ENCODE data around the gene XPNPEP3. TPM values are rescaled to one million over a fixed set of nuclear protein-coding genes. Genes with fewer than 3 reads are reported as not detected.

Gene XPNPEP3
- 7.3 to 12.4 TPM (median 9.0 TPM) in 5 replicates for total RNA-seq (2022; extraction: Qiagen RNA extraction; ENCODE audit: low read depth)

DNA sequence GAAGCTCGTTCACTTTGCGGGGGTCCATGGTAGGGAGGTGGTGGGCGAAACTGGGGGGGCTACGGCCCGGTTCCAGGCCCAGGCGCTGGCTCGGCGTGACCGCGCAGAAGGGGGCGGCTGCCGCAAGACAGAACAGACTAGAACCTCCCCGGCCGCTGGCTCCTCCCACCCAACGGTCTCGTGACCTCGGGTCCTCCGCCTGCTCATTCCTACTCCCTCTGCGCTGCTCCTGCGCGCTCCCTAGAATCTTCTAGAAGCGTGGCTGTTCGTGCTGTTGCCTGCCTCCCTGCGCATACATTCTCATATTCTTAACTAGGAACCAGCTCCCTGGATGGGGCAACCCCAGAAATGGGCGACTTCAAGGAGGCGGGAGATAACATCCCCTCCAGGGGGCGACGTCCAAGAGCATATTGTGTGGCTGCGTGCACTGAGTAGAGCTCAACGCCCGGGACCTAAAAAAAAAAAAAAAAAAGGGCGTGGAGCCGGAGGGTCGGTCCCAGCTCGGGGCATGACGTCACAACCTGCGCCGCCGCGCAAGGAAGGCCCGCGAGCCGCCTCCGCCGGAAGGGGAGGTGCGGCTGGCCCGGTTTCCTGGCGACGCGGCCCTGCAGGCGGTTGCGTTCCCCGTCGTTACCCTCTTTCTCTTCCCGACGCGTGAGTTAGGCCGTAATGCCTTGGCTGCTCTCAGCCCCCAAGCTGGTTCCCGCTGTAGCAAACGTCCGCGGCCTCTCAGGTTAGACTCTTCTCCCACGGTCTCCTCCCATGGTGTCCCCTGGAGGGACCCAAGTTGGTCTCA, at the start of gene XPNPEP3, which contains the start of gene ST13:
XPNPEP3 (plus strand) TSS at position 636 of the 796 bp plus-strand sequence; CDS start at position 670, 34 bp downstream.
ST13 (minus strand) TSS at position 127 of the 796 bp plus-strand sequence; CDS start at position 28, 99 bp downstream.

DNA sequence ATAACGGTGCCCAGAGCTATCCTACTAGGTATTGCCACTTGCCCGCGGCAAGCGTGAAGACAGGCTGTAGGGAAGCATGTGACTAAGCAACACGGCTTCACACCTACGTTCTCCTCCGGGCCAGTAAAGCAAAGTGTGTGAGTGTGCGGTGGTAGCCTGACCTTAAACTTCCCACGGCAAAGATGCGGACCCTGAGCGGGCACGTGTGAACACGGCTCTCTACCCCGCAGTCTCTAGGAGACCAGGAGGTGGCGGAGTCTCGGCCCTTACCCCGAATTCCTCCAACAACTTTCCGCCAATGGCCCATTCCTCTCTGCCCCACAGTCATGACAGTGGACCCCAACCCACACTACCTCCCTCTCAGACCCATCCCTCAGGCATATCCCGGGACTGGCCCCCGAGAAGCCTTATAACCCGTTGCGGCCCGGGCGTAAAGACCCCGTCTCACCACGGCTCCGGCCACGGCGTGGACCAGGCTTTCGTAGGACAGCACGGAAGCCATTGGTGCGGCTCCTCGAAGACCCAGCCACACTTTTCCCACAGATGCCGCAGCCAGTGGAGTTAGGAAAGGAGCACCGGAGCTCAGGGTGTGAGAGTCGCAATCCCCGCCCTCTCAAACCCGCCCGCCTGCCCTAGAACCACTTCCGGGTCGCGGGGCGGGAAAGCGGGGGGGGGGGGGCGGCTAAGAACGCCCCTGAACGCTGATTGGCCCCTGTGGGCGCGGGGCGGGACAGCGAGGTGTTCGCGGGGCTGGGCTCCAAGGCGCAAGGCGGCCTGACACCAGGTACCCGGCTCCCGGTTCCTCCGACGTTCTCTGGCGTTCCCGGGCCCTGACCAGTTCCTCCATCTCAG, 38.0 kb upstream of the XPNPEP3 start, which contains the start of gene SLC25A17:
SLC25A17 (minus strand) TSS at position 600 of the 852 bp plus-strand sequence; CDS start at position 502, 98 bp downstream.

DNA sequence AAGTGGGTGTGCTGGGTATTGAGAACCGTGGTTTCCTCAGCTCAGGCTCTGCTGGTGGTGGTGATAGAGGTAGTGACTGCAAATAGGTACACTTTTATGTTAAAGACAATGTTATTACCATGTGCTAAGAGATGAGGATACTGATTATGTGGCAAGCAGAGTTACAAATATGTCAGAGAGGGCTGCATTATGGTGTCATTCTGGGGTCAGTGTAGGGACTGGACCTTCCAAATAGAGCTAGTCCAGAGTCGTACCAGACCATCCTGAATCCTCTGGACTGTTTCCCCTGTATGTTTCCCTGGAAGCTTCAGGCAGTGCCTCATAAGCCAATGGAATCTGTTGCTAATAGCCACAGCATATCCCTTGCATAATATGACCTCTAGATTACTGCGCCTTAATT, 5.1 kb downstream of the XPNPEP3 start, which contains the start of gene DNAJB7:
DNAJB7 (minus strand) TSS at position 101 of the 400 bp plus-strand sequence. CDS start 119 bp downstream, outside the sequence.

DNA sequence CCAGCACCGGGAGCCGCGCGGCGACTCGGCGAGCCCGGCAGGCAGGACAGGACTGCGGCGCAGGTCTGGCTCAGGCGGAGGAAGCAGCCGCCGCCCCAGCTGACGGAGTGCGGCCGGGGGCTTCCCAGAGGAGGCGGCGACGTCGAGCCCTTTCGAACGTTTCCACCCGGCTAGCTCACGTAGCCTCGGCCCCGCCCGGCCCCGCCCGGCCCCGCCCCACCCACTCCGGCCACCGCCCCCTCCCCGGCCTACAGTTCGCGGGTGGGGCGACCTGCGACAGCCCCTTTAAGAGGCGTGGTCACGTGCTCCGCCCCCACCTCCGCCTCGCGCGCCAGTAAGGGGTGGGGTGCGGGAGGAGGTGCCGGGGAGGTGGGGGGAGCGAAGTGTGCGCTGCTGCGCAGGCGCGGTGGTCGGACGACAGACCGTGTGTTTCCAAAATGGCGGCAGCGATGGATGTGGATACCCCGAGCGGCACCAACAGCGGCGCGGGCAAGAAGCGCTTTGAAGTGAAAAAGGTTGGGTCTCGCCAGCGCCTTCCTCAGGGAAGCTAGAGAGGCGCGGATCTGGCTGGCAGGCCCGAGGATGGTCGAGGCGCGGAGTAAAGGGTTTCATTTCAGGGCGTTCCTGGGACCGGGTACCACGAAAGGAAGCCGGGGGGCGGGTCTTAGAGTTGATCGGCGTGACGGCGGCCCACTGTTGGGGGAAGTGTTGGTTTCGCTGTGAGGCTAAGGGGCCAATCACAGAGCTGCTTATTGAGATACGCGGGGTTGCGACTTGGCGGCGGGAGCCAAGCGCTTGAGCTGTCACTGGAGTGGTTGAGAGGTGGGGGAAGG, 94.2 kb downstream of the XPNPEP3 start, which contains the start of gene RBX1:
RBX1 (plus strand) TSS at position 417 of the 833 bp plus-strand sequence; CDS start at position 438, 21 bp downstream.

Other genes with a start within 250 kb of the XPNPEP3 start
- gene MRTFA, start 220.4 kb upstream of the XPNPEP3 start, total RNA-seq (2022; extraction: Qiagen RNA extraction; ENCODE audit: low read depth) = 31.5 to 45.7 TPM (median 39.5 TPM) in 5 replicates
- gene MCHR1, start 177.7 kb upstream of the XPNPEP3 start, total RNA-seq (2022; extraction: Qiagen RNA extraction; ENCODE audit: low read depth) = not detected in 5 replicates
- 20.8 to 29.4 TPM (median 23.1 TPM) in 5 replicates for gene SLC25A17, start 37.8 kb upstream of the XPNPEP3 start, total RNA-seq (2022; extraction: Qiagen RNA extraction; ENCODE audit: low read depth)
- 155 to 185 TPM (median 164 TPM) in 5 replicates for gene ST13, start 509 bp upstream of the XPNPEP3 start, total RNA-seq (2022; extraction: Qiagen RNA extraction; ENCODE audit: low read depth)
- gene DNAJB7, start 5.0 kb downstream of the XPNPEP3 start, total RNA-seq (2022; extraction: Qiagen RNA extraction; ENCODE audit: low read depth) = not detected in 5 replicates
- 53.1 to 57.2 TPM (median 54.3 TPM) in 5 replicates for gene RBX1, start 94.2 kb downstream of the XPNPEP3 start, total RNA-seq (2022; extraction: Qiagen RNA extraction; ENCODE audit: low read depth)
- 17.5 to 24.8 TPM (median 21.0 TPM) in 5 replicates for gene EP300, start 235.4 kb downstream of the XPNPEP3 start, total RNA-seq (2022; extraction: Qiagen RNA extraction; ENCODE audit: low read depth)